HepG2 (cell line): ENCODE results near the gene SCGB1C1.

Experiments used
- PLRG1 ChIP-seq: fragments of 450-650 bp; conservative IDR thresholded peaks from 2 replicates; pipeline ENCODE4 v1.6.1; 2016
- POLR2A ChIP-seq, 2 experiments: IDR thresholded peaks; 2 replicates each; pipeline ENCODE4 v1.6.1; 2011; ENCODE audit warnings: low read depth in 2 of 2, low read length in 2 of 2, mild to moderate bottlenecking in 1 of 2, moderate library complexity in 1 of 2; ENCODE audit not compliant: insufficient read depth in 1 of 2
- TAF1 ChIP-seq: sonication (generic); formaldehyde crosslinking; IDR thresholded peaks from 2 replicates; pipeline ENCODE4 v1.4.0; 2020; ENCODE audit warnings: missing genetic modification reagents
- TCF12 ChIP-seq, 2 experiments: fragments of 450-650 bp in 1 of 2; sonication (generic) in 1 of 2; formaldehyde crosslinking in 1 of 2; IDR thresholded peaks; 2 replicates each; pipeline versions ENCODE4 v1.6.1 to v1.8.0; 2017 to 2022; ENCODE audit warnings: antibody characterized with exemption in 1 of 2, mild to moderate bottlenecking in 1 of 2, missing genetic modification reagents in 1 of 2, moderate library complexity in 1 of 2
- TOE1 ChIP-seq: sonication (generic); formaldehyde crosslinking; IDR thresholded peaks from 2 replicates; pipeline ENCODE4 v1.4.0; 2020; ENCODE audit warnings: mild to moderate bottlenecking, missing genetic modification reagents
- YY1 ChIP-seq: IDR thresholded peaks from 2 replicates; pipeline ENCODE4 v1.6.1; 2011; ENCODE audit warnings: low read length, low read depth, moderate library complexity, mild to moderate bottlenecking; ENCODE audit not compliant: insufficient read depth, insufficient replicate concordance
- ZBTB44 ChIP-seq: sonication (generic); formaldehyde crosslinking; IDR thresholded peaks from 2 replicates; pipeline ENCODE4 v1.4.0; 2020; ENCODE audit warnings: missing genetic modification reagents
- ZFP1 ChIP-seq: IDR thresholded peaks from 2 replicates; pipeline ENCODE4 v1.6.1; 2016
- ZNF20 ChIP-seq: sonication (generic); formaldehyde crosslinking; IDR thresholded peaks from 2 replicates; pipeline ENCODE4 v1.4.0; 2020; ENCODE audit warnings: mild to moderate bottlenecking, moderate library complexity, missing genetic modification reagents
- ZNF550 ChIP-seq: sonication (generic); formaldehyde crosslinking; IDR thresholded peaks from 2 replicates; pipeline ENCODE4 v1.4.0; 2020; ENCODE audit warnings: mild to moderate bottlenecking, missing genetic modification reagents, borderline replicate concordance
- ZNF558 ChIP-seq: sonication (generic); formaldehyde crosslinking; IDR thresholded peaks from 2 replicates; pipeline ENCODE4 v1.9.0; 2022; ENCODE audit warnings: mild to moderate bottlenecking, missing genetic modification reagents, borderline replicate concordance
- ZNF766 ChIP-seq: sonication (generic); formaldehyde crosslinking; IDR thresholded peaks from 2 replicates; pipeline ENCODE4 v1.5.0; 2020; ENCODE audit warnings: missing genetic modification reagents, borderline replicate concordance
- TF ChIP-seq, protein P1 (sequence below): sonication (generic); formaldehyde crosslinking; IDR thresholded peaks from 2 replicates; pipeline ENCODE4 v1.8.1; 2022; ENCODE audit warnings: mild to moderate bottlenecking, missing genetic modification reagents
- TF ChIP-seq, protein P2 (sequence below), 2 experiments: IDR thresholded peaks; 2 replicates each; pipeline ENCODE4 v1.6.1; 2011 to 2012; ENCODE audit warnings: low read length in 2 of 2, borderline replicate concordance in 1 of 2, low read depth in 1 of 2, mild to moderate bottlenecking in 1 of 2, moderate library complexity in 1 of 2

DNA sequence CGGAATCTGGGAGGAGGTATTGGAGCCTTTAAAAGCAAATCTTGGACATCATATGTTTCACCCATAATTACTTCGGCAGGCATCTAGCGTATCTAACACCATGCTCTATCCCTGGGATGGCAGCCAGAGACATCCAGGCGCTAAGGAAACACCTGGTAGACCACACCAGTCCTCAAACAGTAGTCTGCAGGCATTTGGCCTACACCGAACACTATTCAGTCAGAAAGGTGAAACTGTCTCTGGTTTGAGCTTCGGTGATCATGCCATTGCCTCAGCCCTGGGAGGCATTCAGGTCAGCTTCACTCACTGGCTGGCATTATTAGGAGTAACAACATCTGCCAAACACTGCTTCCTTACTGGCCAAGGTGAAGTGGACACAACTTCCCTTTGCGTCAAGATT lies 31.5 kb downstream of the SCGB1C1 start:
- TF ChIP-seq, protein P1, sequence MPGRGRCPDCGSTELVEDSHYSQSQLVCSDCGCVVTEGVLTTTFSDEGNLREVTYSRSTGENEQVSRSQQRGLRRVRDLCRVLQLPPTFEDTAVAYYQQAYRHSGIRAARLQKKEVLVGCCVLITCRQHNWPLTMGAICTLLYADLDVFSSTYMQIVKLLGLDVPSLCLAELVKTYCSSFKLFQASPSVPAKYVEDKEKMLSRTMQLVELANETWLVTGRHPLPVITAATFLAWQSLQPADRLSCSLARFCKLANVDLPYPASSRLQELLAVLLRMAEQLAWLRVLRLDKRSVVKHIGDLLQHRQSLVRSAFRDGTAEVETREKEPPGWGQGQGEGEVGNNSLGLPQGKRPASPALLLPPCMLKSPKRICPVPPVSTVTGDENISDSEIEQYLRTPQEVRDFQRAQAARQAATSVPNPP (CRISPR knock-in tag), result no peak
- TF ChIP-seq ZNF20 (no peak), ZFP1 (CRISPR knock-in tag) (no peak), ZNF766 (no peak), TAF1 (CRISPR knock-in tag) (no peak), POLR2A (IDR thresholded peaks at IDR 0.05; ENCODE audit: insufficient read depth in 1 of 2, low read depth in 2 of 2, low read length in 2 of 2) (no peak), TCF12 (IDR thresholded peaks at IDR 0.05) (no peak), TCF12 (CRISPR knock-in tag; IDR thresholded peaks at IDR 0.05) (no peak), TOE1 (no peak), ZNF558 (CRISPR knock-in tag) (no peak), ZNF550 (CRISPR knock-in tag) (no peak), ZBTB44 (no peak), PLRG1 (no peak), YY1 (no peak)
- TF ChIP-seq, protein P2, sequence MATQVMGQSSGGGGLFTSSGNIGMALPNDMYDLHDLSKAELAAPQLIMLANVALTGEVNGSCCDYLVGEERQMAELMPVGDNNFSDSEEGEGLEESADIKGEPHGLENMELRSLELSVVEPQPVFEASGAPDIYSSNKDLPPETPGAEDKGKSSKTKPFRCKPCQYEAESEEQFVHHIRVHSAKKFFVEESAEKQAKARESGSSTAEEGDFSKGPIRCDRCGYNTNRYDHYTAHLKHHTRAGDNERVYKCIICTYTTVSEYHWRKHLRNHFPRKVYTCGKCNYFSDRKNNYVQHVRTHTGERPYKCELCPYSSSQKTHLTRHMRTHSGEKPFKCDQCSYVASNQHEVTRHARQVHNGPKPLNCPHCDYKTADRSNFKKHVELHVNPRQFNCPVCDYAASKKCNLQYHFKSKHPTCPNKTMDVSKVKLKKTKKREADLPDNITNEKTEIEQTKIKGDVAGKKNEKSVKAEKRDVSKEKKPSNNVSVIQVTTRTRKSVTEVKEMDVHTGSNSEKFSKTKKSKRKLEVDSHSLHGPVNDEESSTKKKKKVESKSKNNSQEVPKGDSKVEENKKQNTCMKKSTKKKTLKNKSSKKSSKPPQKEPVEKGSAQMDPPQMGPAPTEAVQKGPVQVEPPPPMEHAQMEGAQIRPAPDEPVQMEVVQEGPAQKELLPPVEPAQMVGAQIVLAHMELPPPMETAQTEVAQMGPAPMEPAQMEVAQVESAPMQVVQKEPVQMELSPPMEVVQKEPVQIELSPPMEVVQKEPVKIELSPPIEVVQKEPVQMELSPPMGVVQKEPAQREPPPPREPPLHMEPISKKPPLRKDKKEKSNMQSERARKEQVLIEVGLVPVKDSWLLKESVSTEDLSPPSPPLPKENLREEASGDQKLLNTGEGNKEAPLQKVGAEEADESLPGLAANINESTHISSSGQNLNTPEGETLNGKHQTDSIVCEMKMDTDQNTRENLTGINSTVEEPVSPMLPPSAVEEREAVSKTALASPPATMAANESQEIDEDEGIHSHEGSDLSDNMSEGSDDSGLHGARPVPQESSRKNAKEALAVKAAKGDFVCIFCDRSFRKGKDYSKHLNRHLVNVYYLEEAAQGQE (IDR thresholded peaks at IDR 0.05; ENCODE audit: borderline replicate concordance in 1 of 2, low read depth in 1 of 2, low read length in 2 of 2), result no peak
